Activated CD4-positive, alpha-beta T cell treated with anti-CD3 and anti-CD28 coated beads, Interleukin-2, amount 50 U/mL, for 1 hour (primary cell): Measurements from ENCODE around the gene ZDHHC1.

Source experiments
- DNase-seq: peaks from one replicate; pipeline ENCODE4 v3.0.0-alpha.2; 2020

ZDHHC1 gene

DNA sequence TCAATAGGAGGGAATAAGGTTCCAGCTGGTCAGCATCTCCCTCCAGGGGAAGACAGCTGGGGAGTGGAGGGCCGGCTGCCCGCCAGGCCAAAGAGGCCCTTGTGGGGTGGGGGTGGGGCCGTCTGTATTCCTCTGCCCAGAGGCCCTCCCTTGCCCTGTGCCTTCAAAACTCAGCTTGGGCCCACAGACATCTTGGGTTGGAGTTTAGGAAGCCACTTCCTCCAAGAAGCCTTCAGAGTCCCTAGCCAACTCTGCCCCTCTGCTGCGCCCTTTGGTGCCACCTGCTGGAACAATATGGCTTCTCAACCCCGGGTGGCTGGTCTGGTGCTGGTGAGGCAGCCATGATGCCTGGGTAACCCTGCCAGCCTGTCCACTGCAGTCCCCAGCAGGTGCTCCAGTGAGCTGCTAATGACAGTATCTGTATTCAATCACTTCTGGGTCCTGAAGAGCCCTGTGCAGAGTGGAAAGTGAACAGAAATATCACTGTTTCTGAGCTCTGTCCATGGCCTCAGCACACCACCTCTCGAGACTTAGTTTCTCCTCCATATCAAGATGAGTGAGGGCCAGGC lies 31.3 kb upstream of the ZDHHC1 start:
- peak; percentile 51 for DNase-seq

DNA sequence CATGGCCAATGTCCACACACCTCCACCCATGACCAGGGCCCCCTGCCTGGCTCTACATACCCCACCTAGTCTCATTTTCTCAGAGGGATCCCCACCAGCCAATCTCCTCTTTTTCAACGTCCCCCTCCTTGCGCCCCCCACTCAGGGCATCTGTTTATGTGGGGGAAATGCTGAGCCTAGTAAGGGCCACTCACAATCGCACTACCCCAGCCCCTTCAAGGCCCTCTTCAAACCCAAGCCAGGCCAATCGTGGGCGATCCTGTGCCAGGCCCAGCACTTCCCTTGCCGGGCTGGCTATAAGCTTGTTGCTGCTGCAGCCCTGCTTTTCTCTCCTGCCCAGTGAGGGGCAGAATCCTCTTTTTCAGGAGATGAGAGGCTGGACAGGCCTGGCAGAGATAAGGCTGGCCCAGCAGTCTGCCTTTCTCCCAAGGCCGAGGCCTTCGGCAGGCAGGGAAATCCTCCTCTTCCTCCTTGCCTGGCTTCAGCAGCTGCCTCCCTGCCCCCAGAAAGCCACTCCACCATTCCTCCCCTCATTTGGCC lies 30.8 kb upstream of the ZDHHC1 start:
- no peak for DNase-seq

DNA sequence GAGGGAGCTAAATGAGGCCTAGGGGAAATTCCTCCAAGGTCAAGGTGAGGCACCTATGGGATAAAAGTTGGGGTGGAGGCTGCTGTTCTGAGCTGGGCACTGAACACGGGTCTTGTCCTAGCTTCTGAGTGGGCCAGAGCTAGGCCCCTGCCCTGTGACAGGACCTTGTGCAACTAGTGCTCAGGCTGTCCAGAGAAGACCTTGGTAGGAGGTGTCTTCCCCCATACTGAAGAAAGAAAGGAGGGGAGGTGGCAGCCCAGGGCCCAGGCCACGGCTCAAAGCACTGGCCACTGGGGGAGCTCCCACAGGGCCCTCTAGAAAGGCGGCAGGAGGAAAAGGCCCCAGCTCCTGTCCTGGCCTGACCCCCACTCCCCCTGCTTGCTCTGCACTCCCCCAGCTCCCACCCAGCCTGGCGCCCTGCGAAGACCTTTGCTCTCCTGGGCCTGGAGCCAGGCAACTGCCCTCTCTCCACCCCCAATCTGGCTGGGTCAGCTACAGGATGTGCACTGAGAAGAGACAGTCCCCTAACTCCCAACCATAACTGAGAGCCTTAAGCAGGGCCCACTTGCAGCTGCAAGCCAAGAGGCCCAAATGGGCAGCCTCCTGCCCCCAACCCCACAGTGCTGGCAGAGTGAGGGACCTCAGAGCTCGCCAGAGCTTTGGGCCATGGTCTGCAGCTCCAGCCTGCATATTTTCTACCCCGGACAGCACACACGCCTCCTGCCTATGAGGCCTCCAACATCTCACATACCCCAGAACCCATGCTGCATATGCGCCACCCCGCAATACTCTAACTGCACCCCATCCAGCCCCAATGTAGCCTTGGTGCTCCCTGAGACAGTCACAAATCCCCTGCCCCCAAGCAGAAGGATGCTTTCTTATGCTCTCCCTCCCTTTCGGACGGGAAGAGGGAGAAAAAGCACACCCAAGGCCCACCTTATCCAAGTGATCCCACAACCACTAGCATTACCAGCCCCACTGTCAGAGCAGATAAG lies 29.9 kb upstream of the ZDHHC1 start:
- DNase-seq: no peak

DNA sequence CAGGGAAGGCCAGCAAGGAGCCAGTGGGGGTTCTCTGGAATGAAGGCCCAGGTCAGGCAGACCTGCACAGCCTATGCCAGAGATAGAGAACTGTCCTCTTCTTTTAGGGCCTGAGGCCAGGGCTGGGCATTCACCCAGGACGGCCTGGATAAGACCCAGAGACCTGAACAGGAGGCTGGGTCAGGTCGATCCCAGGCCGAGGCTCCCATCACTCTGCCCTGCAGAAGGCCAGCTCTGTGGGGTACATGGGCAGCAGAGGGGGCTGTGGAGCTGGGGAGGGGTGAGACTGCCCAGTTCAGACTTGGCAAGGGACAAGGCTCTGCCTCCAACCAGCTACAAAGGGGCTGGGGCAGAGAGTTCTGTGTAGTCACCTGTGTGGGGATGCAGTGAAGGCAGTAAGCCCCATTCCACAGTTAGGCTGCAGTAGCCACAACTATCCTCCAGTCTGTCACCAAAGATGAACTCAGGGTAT lies 29.2 kb upstream of the ZDHHC1 start:
- DNase-seq: no peak

DNA sequence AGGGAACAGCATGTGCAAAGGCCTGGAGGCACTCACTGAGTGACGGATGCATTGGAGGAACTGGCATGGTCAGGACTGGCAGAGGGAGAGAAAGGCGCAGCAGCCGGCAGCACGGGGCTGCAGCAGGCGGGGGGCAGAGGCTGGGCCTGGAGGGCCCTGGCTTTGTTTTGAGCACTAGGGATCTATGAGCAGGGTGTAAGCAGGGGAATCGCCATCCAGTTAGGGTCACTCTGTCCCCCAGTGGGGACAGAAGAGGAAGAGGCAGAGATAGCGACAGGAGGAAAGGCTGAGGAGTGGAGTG lies 28.8 kb upstream of the ZDHHC1 start:
- DNase-seq: no peak

DNA sequence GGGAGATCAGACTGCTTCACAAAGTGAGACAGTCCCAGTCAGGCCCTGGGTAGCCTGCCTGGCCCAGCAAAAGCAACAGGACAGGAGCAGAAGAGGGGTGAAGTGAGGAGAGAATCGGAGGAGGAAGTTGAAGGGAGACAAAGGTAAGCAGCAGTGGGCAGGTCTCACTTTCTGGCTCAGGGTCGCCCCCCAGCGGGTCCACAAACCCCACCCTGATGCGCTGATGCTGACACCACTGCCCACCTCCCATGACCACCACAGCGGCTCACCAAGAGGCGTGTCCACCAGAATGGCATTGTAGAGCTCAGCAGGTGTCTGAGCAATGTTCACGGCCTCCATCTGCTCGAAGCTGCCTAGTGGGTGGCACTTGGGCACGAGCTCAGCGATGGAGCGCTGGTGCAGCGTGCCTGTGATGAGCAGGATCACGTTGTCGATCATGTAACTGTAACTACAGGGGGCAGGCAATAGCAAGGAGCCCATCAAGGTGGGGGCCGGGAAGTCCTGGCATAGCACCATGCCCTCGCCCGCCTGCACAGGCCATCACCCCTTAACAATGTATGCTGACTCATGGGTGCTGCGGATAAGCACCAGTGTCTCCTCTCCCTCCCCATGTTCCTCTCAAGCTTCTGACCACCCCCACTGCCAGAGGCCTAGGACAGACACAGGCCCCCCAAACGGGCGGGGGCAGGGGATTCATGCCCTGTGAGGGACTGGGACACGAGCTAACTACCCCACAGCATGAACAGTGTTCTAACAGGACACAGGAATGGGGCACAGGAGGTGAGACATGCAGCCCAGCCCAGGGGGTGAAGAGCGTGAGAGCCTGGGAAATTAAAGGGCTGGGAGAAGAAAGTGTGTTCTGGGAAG lies 28.2 kb upstream of the ZDHHC1 start:
- no peak for DNase-seq

DNA sequence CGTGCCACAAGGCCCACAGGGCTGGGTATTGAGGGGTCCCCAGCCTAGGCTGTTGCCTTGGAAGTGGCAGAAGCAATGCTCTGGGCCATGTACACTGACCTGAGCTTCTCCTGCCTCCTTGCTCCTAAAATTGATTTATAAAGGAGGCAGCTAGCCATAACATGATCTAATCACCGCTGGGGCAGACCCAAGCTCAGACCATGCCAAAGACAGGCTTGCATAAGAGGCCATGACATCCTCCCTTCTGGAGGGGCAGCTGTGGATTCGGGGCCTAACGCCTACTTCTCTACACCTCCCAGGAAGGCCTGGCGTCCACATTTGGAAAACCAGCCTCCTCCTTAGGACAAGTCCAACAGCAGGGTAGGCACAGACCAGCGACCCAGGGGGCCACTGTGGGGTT lies 27.0 kb upstream of the ZDHHC1 start:
- DNase-seq: no peak

DNA sequence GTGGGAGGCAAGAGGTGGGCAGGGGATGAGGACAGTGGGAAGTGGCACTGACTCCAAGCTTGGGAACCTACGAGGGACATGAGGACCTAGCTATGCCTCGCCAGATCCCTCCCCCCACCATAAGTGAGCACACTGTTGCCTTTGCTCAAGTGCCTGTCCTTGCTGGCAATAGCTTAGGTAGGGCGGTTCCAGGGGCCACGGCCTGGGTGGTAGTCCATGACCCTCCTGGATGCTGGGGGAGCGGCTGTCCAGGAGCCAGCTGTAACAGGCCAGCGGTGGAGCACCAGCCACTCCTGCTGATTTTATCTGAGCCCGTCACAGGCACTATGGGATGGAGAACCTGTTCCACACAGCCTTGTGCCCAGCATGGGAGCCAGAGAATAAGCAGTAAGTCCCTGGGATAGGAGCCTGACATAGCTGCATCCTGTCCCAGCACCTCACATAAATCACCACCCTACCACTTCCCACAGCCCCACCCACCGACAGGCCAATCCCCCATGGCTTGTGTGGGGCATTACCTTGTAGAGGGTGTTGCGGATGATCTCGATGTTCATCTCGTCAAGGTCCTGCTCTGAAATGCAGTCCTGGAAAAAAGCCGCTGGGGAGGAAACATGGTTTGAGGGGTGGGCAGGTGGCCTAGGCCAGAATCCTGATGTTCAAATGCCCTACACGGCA lies 26.4 kb upstream of the ZDHHC1 start:
- DNase-seq: no peak

DNA sequence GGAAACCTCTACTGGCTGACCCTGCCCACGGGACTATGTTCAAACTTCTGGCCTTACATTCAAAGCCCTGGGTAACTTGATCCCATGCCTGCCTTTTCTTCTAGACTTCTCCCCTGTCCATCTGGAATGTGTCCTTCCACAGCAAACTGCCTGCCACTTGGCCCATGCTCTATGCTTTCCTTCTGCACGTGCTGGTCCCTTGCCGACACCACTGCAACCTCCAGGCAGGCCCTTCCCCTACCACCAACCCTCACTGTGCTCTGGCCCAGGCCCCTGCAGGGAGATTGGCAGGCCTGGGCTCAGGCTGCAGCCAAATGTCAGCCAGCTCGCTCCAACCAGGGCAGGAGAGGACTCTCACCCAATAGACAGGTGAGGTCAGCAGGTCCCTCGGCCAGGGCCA lies 25.6 kb upstream of the ZDHHC1 start:
- DNase-seq: no peak

DNA sequence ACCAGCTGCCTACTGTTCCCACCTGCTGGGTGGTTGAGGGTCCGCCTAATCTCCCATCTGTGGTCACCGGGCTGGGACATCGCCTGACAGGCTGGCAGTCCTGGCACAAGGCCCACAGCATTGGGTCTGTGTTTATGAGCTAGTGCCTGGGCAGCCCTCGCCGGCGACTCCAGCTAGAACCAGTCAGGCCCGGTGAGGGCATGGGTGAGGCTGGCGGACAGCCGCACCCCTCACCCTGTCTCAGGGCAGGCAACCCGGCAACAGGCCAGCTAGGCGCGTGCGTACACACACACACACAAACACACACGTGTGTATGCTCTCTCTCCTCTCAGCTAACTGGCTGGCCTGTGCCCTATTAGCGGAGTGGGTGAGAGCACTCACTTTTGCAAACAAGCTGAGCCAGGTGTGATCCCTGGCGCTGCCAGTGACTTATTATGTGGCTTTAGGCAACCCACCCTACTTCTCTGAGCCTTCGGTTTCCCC lies 25.0 kb upstream of the ZDHHC1 start:
- DNase-seq: no peak

DNA sequence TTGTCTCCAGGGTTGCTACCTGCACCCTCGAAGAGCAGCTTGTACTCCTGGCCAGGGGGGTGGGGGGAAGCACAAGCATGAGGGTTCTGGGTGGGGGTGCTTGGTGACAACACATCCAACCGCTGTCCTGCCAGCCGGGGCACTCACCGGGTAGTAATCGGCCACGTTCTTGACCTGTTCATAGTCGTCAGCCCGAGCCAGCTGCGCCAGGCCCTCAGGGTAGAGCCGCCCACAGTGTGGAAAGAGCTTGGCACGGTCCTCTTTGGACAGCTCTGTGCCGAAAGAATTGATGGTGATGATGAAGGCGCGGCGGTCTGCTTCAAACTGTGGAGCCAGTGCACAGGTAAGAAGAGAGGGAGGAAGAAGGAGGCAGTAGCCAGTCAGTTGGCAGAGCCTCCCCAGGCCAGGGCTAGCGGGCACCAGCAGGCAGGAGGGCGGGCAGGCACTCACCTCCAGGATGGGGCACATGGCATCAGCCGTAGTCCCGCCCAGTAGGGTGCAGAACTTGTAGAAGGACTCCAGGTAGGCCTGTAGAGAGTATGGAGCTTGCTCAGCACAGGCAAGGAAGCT lies 22.6 kb upstream of the ZDHHC1 start:
- DNase-seq: no peak

DNA sequence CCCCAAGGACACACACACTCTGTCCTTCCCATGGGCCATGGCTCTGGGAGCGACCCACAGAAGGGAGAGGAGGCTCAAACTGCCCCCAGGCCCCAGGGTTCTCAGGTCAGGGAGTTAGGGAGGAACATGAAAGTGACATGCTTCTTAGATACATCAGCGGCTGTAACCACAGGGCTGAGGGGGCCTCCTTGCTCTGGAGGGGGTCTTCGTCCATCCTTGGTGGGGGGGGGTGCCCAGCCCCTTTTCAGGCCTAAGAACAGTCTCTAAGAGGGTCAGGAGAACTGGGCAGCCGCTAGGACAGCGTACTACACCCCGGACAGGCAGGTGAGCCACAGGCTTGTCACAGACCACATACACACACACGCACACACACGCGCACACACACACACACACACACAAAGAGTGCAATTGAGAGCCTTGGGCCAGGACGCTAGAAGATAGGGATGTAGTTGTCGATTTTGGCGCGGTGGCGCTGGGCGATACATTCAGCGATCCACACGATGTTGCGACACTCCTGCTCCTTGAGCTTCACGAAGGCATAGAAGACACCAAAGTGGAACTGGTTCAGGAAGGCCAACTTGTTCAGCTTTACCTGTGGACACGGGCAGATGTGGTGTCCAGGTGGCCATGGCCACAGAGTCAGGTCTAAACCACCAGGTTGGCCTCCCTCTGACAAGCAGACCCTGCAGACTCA lies 22.0 kb upstream of the ZDHHC1 start:
- DNase-seq: no peak

DNA sequence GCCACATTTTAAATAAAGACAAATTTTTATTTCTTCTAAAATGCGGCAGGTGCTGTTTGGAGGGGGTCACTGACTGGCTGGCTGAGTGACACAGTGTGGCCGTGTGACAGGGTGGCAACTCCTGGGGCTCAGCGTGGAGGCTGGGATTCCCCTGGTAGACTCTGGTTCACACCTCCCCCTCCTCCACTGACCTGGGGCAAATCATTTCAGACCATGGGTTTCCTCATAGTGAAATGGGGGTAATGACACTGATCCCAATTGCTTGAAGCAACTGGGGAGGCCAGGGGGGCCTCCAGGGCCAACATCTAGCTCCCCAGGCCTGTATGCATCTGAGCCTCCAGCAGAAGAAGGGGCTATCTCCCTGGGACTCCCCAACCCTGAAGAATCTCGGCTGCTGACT lies 21.2 kb upstream of the ZDHHC1 start:
- no peak for DNase-seq

DNA sequence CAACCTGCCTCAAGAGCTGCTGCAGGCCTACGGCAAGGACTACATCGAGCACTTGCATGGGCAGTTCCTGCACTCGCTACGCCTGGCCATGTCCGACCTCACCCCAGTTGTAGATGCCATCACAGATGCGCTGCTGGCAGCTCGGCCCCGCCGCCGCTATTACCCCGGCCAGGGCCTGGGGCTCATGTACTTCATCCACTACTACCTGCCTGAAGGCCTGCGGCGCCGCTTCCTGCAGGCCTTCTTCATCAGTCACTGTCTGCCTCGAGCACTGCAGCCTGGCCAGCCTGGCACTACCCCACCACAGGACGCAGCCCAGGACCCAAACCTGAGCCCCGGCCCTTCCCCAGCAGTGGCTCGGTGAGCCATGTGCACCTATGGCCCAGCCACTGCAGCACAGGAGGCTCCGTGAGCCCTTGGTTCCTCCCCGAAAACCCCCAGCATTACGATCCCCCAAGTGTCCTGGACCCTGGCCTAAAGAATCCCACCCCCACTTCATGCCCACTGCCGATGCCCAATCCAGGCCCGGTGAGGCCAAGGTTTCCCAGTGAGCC lies 20.4 kb upstream of the ZDHHC1 start:
- no peak for DNase-seq

DNA sequence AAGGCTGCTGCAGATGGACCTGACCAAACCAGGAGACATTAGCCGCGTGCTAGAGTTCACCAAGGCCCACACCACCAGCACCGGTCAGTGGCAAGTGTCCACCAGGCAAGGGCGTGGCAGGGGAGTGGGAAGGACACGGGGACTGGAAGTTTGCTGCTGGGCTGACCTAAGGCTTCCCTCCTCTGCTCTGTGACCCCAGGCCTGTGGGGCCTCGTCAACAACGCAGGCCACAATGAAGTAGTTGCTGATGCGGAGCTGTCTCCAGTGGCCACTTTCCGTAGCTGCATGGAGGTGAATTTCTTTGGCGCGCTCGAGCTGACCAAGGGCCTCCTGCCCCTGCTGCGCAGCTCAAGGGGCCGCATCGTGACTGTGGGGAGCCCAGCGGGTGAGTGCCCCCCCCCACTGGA lies 19.5 kb upstream of the ZDHHC1 start:
- DNase-seq: no peak

DNA sequence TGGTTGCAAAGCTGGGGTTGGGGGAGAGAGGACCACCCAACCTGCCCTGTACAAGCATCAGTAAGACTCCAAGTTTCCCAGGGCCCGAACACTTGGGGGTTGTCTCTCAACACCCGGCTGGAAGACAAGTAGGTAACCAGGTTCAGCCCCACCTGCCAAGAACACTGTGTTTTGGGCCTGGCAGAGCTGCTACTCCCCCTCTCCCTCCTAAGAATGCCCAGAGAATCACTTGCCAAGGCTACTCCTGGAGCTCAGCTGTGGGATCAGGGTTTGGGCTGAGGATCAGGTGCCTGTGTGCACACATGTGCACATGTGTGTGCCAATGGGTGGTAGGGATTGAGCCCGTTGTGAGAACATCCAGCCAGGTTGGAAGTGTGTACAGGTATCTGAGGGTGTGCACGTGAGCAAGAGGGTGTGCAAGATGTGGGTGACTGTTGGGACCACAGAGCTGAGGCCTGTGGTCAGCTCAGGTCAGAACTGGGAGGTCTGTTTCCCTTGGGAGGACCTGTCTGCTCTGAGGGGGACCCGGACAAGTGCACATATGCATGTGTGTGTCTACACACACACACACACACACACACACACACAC lies 16.9 kb upstream of the ZDHHC1 start:
- DNase-seq: no peak

DNA sequence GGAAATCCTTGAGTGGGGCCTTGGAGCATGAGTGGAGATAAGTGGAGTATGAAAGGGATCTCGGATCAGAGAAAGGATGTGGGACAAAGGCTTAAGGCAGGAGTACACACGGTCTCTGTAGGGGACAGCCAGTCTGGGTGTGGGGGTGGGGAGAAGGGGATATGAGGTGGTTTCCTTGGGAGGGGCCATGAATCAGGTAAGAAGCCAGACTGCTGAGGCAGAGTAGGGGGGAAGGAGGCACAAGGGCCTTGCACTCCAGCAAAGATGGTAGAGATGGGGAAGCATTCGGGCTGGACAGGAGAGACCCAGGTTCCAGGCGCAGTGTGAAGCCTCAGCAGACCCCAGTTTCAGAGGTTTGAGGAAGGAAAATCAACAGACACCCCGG lies 16.2 kb upstream of the ZDHHC1 start:
- no peak for DNase-seq

DNA sequence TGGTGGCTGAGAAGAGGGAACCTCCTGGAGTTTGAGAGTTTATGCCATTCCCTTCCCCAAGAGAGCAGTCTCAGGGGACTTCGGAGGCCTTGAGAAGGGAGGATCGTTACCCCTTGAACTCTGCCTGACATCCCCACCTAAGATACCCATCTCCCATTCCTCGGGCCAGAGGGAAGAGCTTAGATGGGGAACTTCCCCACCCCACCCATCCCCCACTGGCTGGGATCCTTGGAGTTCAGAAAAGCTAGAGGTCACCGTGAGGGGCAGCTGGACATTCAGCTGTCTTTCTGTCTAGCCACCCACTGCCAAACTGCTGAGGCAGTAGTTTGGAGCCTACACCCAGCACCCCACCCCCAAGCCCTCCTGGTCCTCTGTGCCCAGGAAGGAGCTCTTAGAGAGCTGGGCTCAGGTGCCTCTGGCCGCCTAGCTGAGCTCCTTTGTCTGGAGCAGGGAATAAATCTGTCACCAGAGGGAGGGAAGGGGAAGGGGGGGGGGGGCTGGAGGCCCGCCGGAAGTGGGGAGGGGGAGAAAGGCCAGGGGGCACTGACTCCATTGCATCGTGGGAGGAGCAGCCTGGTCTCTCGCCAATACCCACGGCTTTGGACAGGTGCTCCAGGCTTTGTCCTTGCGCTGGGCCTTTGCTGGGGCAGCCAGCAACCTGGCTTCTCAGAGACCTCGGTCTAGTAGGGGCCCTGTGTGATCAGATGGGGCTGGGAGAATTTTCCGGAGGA lies 15.7 kb upstream of the ZDHHC1 start:
- no peak for DNase-seq

DNA sequence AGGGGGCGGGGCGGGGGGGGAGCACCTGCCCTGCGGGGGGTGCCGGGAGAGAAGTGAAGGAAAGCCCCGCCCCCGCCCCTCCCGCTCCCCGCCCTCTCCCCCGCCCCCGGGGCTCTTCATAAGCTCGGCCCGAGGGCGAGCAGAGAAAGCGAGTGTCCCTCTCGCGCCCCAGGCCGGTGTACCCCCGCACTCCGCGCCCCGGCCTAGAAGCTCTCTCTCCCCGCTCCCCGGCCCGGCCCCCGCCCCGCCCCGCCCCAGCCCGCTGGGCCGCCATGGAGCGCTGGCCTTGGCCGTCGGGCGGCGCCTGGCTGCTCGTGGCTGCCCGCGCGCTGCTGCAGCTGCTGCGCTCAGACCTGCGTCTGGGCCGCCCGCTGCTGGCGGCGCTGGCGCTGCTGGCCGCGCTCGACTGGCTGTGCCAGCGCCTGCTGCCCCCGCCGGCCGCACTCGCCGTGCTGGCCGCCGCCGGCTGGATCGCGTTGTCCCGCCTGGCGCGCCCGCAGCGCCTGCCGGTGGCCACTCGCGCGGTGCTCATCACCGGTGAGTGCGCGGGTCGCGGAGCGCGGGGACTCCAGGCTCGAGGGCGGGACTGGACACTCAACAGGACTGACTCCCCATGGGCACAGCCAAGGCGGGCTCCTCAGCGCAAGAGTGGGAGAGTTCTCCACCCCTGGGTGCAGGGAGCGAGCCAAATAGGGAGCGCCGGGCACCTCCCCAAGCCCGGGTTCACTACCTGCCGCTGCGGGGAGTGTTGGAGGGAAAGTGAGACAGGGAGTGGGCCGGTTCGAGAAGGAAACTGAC lies 14.9 kb upstream of the ZDHHC1 start, which contains the start of gene HSD11B2:
Gene HSD11B2 (plus strand): TSS at position 145 of the 798 bp plus-strand sequence. CDS start 128 bp downstream, at position 273.
- no peak for DNase-seq
